HCT116 (cell line): ENCODE data around the gene MAP3K5. TPM values are rescaled to one million over a fixed set of nuclear protein-coding genes. Genes with fewer than 3 reads are reported as not detected.

Experiments used
- ATAC-seq: fragments of 200-7000 bp; cut with Tn5 transposase; 2 replicates; pipeline ENCODE4 v1.9.1; 2020; ENCODE audit warnings: mild to moderate bottlenecking, moderate library complexity
- BruUV-seq: library from RNA; stranded (reverse); fragments of 400-500 nt; replicated peaks from 2 replicates; lab custom pipeline; 2021; lab: Mats Ljungman, UMichigan
- CTCF ChIA-PET: fragments of 300-600 bp; sonication (Branson Sonifier 250); formaldehyde crosslinking; loops from one replicate; lab custom pipeline; 2021; ENCODE audit warnings: antibody characterized with exemption; lab: Charles Lee
- POLR2A ChIA-PET: fragments of 300-600, 350-600 bp; sonication (Branson Sonifier 250); formaldehyde crosslinking; loops from one replicate; lab custom pipeline; 2021; ENCODE audit warnings: antibody characterized with exemption; lab: Charles Lee
- RAD21 ChIA-PET, 2 experiments: fragments of 300-600 bp; sonication (Branson Sonifier 250); formaldehyde crosslinking; loops; one replicate each; lab custom pipeline; 2023; ENCODE audit warnings: low total read pairs in 2 of 2; ENCODE audit not compliant: uncharacterized antibody in 2 of 2, unreplicated experiment in 2 of 2, low non-redundant PET in 1 of 2; lab: Charles Lee
- DNase-seq: peaks from one replicate; pipeline ENCODE4 v3.0.0-alpha.2; 2010; ENCODE audit warnings: low read depth, low spot score
- H2AFZ ChIP-seq: fragments of 200-600 bp; shearing (Covaris generic), sonication (generic); 2 replicates; pipeline ENCODE4 v1.6.1; 2017; ENCODE audit warnings: low read depth, mixed run types, mixed read lengths, antibody characterized with exemption, low read length; ENCODE audit not compliant: poor library complexity, severe bottlenecking
- H3K27ac ChIP-seq: 2 replicates; pipeline ENCODE4 v1.5.1; 2012; ENCODE audit warnings: low read depth, low read length
- H3K27me3 ChIP-seq: fragments of 200-600 bp; sonication (generic); 2 replicates; pipeline ENCODE4 v1.6.1; 2016; ENCODE audit warnings: mixed run types, low read length, mixed read lengths; ENCODE audit not compliant: insufficient read depth
- H3K36me3 ChIP-seq, 2 experiments: fragments of 200-500 bp in 1 of 2; fragments of 200-600 bp in 1 of 2; sonication (Bioruptor generic) in 1 of 2; sonication (generic) in 1 of 2; 2 replicates each; pipeline versions ENCODE4 v1.5.1 to v1.6.1; 2014 to 2016; ENCODE audit warnings: low read length in 2 of 2, inconsistent platforms in 1 of 2, mixed read lengths in 1 of 2, mixed run types in 1 of 2; ENCODE audit not compliant: insufficient read depth in 2 of 2, control insufficient read depth in 1 of 2
- H3K4me1 ChIP-seq, 2 experiments: fragments of 200-600 bp in 1 of 2; sonication (generic) in 1 of 2; 2 replicates each; pipeline versions ENCODE4 v1.5.1 to v1.6.1; 2012 to 2017; ENCODE audit warnings: low read length in 2 of 2, inconsistent platforms in 1 of 2, mild to moderate bottlenecking in 1 of 2, mixed read lengths in 1 of 2, mixed run types in 1 of 2, moderate library complexity in 1 of 2; ENCODE audit not compliant: insufficient read depth in 2 of 2, control insufficient read depth in 1 of 2
- H3K4me2 ChIP-seq: fragments of 200-600 bp; sonication (generic); 2 replicates; pipeline ENCODE4 v1.6.1; 2017; ENCODE audit warnings: mixed run types, low read length, mixed read lengths
- H3K4me3 ChIP-seq, 2 experiments: fragments of 200-600 bp in 1 of 2; sonication (generic) in 1 of 2; replicated peaks in 1 of 2; 2 replicates each; pipeline ENCODE4 v1.5.1; 2011 to 2016; ENCODE audit warnings: low read length in 2 of 2, control low read depth in 1 of 2, low read depth in 1 of 2, mild to moderate bottlenecking in 1 of 2, mixed read lengths in 1 of 2, mixed run types in 1 of 2
- H3K79me2 ChIP-seq: fragments of 200-600 bp; sonication (generic); 2 replicates; pipeline ENCODE4 v1.6.1; 2017; ENCODE audit warnings: mild to moderate bottlenecking, mixed run types, low read length, moderate library complexity, mixed read lengths; ENCODE audit not compliant: insufficient read depth
- H3K9ac ChIP-seq: fragments of 200-600 bp; sonication (generic); 2 replicates; pipeline ENCODE4 v1.6.1; 2016; ENCODE audit warnings: low read length, mixed read lengths
- H3K9me2 ChIP-seq: fragments of 200-600 bp; sonication (generic), shearing (Covaris generic); 2 replicates; pipeline ENCODE4 v1.6.1; 2017; ENCODE audit warnings: mixed run types, mild to moderate bottlenecking, moderate library complexity; ENCODE audit not compliant: insufficient read depth
- H3K9me3 ChIP-seq, 2 experiments: fragments of 200-500 bp in 1 of 2; fragments of 200-600 bp in 1 of 2; sonication (Bioruptor generic) in 1 of 2; sonication (generic) in 1 of 2; 2 replicates each; pipeline ENCODE4 v1.6.1; 2014 to 2017; ENCODE audit warnings: low read length in 2 of 2, mixed read lengths in 2 of 2, inconsistent platforms in 1 of 2, low read depth in 1 of 2, mild to moderate bottlenecking in 1 of 2, mixed run types in 1 of 2, moderate library complexity in 1 of 2; ENCODE audit not compliant: control insufficient read depth in 1 of 2, insufficient read depth in 1 of 2
- H4K20me1 ChIP-seq: fragments of 200-600 bp; sonication (generic), shearing (Covaris generic); 2 replicates; pipeline ENCODE4 v1.6.1; 2017; ENCODE audit warnings: mixed run types, mild to moderate bottlenecking, moderate library complexity; ENCODE audit not compliant: insufficient read depth
- CBX3 ChIP-seq: IDR thresholded peaks from 2 replicates; pipeline ENCODE4 v1.6.1; 2012; ENCODE audit warnings: low read depth
- CEBPB ChIP-seq: IDR thresholded peaks from 2 replicates; pipeline ENCODE4 v1.6.1; 2012; ENCODE audit warnings: low read depth
- EGR1 ChIP-seq: IDR thresholded peaks from 2 replicates; pipeline ENCODE4 v1.6.1; 2012; ENCODE audit warnings: low read depth
- ELF1 ChIP-seq: IDR thresholded peaks from 2 replicates; pipeline ENCODE4 v1.6.1; 2012; ENCODE audit warnings: low read depth, borderline replicate concordance
- EZH2 ChIP-seq: fragments of 200-600 bp; sonication (generic); IDR thresholded peaks from 2 replicates; pipeline ENCODE4 v1.6.1; 2017; ENCODE audit warnings: antibody characterized with exemption, mixed run types
- EZH2phosphoT487 ChIP-seq: fragments of 200-600 bp; IDR thresholded peaks from 2 replicates; pipeline ENCODE4 v1.6.1; 2018; ENCODE audit warnings: antibody characterized with exemption, borderline replicate concordance
- FOSL1 ChIP-seq: IDR thresholded peaks from 2 replicates; pipeline ENCODE4 v1.6.1; 2012; ENCODE audit warnings: low read depth
- RAD21 ChIP-seq: IDR thresholded peaks from 2 replicates; pipeline ENCODE4 v1.6.1; 2012; ENCODE audit warnings: low read depth, mild to moderate bottlenecking
- TCF7L2 ChIP-seq: IDR thresholded peaks from 2 replicates; pipeline ENCODE4 v1.7.0; 2011; ENCODE audit warnings: borderline replicate concordance, inconsistent platforms; ENCODE audit not compliant: insufficient read depth, insufficient read length; ENCODE audit errors: extremely low read depth
- YY1 ChIP-seq: IDR thresholded peaks from 2 replicates; pipeline ENCODE4 v1.6.1; 2011; ENCODE audit warnings: low read length, low read depth, moderate library complexity, mild to moderate bottlenecking; ENCODE audit not compliant: insufficient replicate concordance; ENCODE audit errors: extremely low read depth
- ZFX ChIP-seq: fragments of 450-650 bp; IDR thresholded peaks from 2 replicates; pipeline ENCODE4 v1.6.1; 2017
- ZNF274 ChIP-seq: fragments of 200-500 bp; sonication (Bioruptor generic); IDR thresholded peaks from 2 replicates; pipeline ENCODE4 v1.6.1; 2014; ENCODE audit warnings: mild to moderate bottlenecking, low read depth, low read length, inconsistent platforms
- intact Hi-C: fragments of 100-400 bp; cut with micrococcal nuclease; formaldehyde crosslinking; loops from 2 replicates; pipeline ENCODE4 v1.10.0; 2022
- total RNA-seq: library from RNA; stranded (reverse); gene quantifications from one replicate; pipeline ENCODE4 v1.2.1, GENCODE V29; 2021; ENCODE audit not compliant: unreplicated experiment
- TF ChIP-seq, protein P1 (sequence below): IDR thresholded peaks from 2 replicates; pipeline ENCODE4 v1.6.1; 2012; ENCODE audit warnings: low read depth
- TF ChIP-seq, protein P2 (sequence below): IDR thresholded peaks from 2 replicates; pipeline ENCODE4 v1.6.1; 2011; ENCODE audit warnings: mild to moderate bottlenecking, low read length, moderate library complexity; ENCODE audit not compliant: insufficient replicate concordance; ENCODE audit errors: extremely low read depth
- TF ChIP-seq, protein P3 (sequence below): IDR thresholded peaks from 2 replicates; pipeline ENCODE4 v1.6.1; 2012
- TF ChIP-seq, protein P4 (sequence below), 3 experiments: fragments of 200-600 bp in 1 of 3; sonication (generic) in 1 of 3; IDR thresholded peaks in 2 of 3; conservative IDR thresholded peaks in 1 of 3; 2 replicates each; pipeline ENCODE4 v1.5.1; 2012 to 2017; ENCODE audit warnings: low read depth in 2 of 3, low read length in 2 of 3, antibody characterized with exemption in 1 of 3, borderline replicate concordance in 1 of 3, control low read depth in 1 of 3, mild to moderate bottlenecking in 1 of 3, mixed read lengths in 1 of 3, mixed run types in 1 of 3, moderate library complexity in 1 of 3; ENCODE audit not compliant: insufficient read depth in 1 of 3

Gene MAP3K5
- total RNA-seq, 1 experiment from 2014 or later: 11.8 TPM

DNA sequence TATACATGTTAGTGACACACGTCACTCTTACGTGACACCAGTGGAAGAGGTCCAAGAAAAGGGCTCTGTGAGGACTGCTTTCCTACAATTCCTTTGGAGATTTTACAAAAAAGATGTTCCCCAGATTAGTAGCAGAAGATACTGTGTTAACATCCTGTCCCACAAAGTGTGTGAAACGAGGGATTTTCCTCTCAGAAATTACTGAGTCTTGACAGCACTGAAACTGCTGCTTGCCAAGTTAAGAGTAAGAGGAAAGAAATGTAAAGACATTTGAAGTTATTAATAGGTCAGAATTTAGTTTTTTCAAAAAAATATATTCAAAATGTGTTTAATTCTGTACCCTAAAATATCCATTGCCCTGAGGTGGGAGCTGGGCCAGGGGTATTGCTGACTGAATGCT, 183.3 kb downstream of the MAP3K5 start (continued):
- no peak for TF ChIP-seq FOSL1
- no peak for TF ChIP-seq CEBPB
- no peak for TF ChIP-seq TCF7L2
- no peak for TF ChIP-seq RAD21
- no peak for TF ChIP-seq ZNF274
- no peak for TF ChIP-seq YY1

DNA sequence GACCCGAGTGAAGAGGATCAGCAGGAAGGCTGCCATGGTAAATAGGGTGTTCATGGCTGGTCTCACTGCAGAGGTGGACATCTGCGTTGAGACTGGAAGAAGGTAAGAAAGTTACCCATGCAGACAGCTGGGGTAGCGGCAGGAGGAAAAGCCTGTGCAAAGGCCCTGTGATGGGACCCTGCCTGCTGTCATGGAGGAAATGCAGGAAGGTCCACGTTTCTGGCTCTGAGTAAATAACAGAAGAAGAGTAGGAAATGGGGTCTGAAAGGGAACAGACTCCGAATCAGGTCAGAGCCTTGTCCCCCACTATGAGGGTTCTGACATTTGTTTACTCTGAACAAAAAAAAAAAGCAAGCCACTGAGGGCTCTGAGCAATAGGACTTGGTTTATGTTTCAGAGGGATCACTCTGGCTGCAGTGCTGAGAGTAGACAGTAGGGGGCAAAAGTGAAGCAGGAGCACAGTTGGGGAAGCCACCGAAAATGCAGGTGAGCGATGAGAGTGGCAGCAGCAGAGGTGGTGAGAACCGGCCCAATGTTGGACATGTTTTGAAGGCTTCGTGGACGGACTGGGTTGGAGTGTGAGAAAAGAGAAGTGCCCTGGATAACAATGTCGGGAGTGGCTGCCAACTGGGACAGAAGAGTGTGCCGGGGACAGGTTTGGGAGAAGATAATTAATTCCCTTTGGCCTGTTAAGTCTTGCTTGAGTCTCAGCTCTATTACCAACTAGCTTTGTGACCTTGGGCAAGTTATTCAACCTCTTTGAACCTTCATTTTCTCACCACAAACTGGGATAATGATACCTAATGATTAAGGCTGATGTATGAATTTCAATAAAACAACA, 184.1 kb downstream of the MAP3K5 start:
- intact Hi-C loops: loop anchor here (1.0 kb wide), 1 partner anchor 184 kb away; the partner anchor contains the start of gene MAP3K5
- TF ChIP-seq ZNF274 (no peak), ZFX (no peak), EZH2 (no peak), CBX3 (no peak), EZH2phosphoT487 (no peak), EGR1 (no peak), ELF1 (no peak)
- TF ChIP-seq, protein P1, sequence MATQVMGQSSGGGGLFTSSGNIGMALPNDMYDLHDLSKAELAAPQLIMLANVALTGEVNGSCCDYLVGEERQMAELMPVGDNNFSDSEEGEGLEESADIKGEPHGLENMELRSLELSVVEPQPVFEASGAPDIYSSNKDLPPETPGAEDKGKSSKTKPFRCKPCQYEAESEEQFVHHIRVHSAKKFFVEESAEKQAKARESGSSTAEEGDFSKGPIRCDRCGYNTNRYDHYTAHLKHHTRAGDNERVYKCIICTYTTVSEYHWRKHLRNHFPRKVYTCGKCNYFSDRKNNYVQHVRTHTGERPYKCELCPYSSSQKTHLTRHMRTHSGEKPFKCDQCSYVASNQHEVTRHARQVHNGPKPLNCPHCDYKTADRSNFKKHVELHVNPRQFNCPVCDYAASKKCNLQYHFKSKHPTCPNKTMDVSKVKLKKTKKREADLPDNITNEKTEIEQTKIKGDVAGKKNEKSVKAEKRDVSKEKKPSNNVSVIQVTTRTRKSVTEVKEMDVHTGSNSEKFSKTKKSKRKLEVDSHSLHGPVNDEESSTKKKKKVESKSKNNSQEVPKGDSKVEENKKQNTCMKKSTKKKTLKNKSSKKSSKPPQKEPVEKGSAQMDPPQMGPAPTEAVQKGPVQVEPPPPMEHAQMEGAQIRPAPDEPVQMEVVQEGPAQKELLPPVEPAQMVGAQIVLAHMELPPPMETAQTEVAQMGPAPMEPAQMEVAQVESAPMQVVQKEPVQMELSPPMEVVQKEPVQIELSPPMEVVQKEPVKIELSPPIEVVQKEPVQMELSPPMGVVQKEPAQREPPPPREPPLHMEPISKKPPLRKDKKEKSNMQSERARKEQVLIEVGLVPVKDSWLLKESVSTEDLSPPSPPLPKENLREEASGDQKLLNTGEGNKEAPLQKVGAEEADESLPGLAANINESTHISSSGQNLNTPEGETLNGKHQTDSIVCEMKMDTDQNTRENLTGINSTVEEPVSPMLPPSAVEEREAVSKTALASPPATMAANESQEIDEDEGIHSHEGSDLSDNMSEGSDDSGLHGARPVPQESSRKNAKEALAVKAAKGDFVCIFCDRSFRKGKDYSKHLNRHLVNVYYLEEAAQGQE: no peak
- TF ChIP-seq, protein P2, sequence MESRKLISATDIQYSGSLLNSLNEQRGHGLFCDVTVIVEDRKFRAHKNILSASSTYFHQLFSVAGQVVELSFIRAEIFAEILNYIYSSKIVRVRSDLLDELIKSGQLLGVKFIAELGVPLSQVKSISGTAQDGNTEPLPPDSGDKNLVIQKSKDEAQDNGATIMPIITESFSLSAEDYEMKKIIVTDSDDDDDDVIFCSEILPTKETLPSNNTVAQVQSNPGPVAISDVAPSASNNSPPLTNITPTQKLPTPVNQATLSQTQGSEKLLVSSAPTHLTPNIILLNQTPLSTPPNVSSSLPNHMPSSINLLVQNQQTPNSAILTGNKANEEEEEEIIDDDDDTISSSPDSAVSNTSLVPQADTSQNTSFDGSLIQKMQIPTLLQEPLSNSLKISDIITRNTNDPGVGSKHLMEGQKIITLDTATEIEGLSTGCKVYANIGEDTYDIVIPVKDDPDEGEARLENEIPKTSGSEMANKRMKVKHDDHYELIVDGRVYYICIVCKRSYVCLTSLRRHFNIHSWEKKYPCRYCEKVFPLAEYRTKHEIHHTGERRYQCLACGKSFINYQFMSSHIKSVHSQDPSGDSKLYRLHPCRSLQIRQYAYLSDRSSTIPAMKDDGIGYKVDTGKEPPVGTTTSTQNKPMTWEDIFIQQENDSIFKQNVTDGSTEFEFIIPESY: no peak
- TF ChIP-seq, protein P3, sequence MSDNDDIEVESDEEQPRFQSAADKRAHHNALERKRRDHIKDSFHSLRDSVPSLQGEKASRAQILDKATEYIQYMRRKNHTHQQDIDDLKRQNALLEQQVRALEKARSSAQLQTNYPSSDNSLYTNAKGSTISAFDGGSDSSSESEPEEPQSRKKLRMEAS: 0 out of 2 replicates have a peak, but pooled peaks have one; percentile 30
- TF ChIP-seq, protein P4, sequence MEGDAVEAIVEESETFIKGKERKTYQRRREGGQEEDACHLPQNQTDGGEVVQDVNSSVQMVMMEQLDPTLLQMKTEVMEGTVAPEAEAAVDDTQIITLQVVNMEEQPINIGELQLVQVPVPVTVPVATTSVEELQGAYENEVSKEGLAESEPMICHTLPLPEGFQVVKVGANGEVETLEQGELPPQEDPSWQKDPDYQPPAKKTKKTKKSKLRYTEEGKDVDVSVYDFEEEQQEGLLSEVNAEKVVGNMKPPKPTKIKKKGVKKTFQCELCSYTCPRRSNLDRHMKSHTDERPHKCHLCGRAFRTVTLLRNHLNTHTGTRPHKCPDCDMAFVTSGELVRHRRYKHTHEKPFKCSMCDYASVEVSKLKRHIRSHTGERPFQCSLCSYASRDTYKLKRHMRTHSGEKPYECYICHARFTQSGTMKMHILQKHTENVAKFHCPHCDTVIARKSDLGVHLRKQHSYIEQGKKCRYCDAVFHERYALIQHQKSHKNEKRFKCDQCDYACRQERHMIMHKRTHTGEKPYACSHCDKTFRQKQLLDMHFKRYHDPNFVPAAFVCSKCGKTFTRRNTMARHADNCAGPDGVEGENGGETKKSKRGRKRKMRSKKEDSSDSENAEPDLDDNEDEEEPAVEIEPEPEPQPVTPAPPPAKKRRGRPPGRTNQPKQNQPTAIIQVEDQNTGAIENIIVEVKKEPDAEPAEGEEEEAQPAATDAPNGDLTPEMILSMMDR (IDR thresholded peaks at IDR 0.05 in 2 of 3, conservative IDR thresholded peaks at IDR 0.05 in 1 of 3; ENCODE audit: borderline replicate concordance in 1 of 3, insufficient read depth in 1 of 3, low read depth in 2 of 3, low read length in 2 of 3): peak; percentile 73 to 90 (median 84)

More for the DNA sequence above, 184.1 kb downstream of the MAP3K5 start:
- Histone ChIP-seq H3K9me2 (no peaks in the 10 kb centered on the region), H3K9me3 (no peaks in the 10 kb centered on the region), H4K20me1 (no peaks in the 10 kb centered on the region), H3K36me3 (0 out of 4 replicates have a peak, but pooled peaks cover 0 to 4% of the 10 kb centered on the region in 2 experiments), H3K9ac (no peak overlapping the region), H3K4me1 (peaks cover 56 to 69% of the 10 kb centered on the region in 2 experiments), H3K79me2 (no peaks in the 10 kb centered on the region), H3K27ac (peak overlapping the region; percentile 83; the same call in 1 of the 2 replicates), H3K4me2 (peak overlapping the region; percentile 70), H3K4me3 (0 out of 4 replicates have a peak overlapping the region, but pooled peaks of 1 of the 2 experiments have one; percentile 6), H3K27me3 (no peaks in the 10 kb centered on the region), H2AFZ (peak overlapping the region; percentile 1)
- CTCF ChIA-PET: interaction anchor here (1.0 to 2.9 kb wide), 3 partner anchors 36 to 184 kb away, joined by 3 to 32 read pairs (median 8); partner anchors contain the start of gene MAP3K5
- no TSS peak for BruUV-seq
- POLR2A ChIA-PET: no interaction called here
- peak; percentile 72 for ATAC-seq
- RAD21 ChIA-PET: no interaction called here
- peak; percentile 75 for DNase-seq
